ENCODE data around the gene TBC1D20.

DNA sequence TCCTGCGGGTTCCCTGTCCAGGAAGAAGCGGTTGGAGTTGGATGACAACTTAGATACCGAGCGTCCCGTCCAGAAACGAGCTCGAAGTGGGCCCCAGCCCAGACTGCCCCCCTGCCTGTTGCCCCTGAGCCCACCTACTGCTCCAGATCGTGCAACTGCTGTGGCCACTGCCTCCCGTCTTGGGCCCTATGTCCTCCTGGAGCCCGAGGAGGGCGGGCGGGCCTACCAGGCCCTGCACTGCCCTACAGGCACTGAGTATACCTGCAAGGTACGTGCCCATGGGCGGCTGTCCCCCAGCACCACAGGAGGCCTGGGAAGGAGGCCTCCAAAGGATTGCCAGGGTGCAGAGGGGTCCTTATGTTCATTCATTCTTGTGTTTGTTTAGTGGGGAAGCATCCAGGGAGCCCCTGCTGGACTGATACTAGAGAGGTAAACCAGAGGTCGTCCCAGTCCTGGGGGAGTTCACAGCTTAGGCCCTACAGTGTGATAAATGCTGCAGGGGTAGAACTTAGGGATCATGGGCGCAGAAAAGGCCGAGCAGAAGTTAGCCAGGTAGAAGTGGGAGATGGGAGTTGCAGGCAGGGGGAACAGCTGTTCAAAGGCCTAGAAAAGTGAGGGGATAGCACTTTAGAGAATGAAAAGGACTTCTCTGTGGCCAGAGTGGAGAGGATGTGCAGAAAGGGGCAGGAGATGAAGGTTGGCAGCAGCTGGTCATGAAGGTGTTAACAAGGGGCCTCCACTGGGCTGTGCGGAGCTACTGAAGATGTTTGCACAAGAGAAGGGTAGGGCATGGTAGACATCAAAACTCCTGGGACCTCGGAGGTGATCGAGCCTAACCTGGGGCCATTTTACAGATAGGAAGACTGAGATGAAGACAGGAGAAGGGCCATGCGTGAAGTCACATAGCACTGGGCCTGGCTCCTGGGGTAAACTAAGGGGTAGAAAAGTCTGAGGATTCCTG, 74.0 kb downstream of the TBC1D20 start:
- TF ChIP-seq, protein P1, sequence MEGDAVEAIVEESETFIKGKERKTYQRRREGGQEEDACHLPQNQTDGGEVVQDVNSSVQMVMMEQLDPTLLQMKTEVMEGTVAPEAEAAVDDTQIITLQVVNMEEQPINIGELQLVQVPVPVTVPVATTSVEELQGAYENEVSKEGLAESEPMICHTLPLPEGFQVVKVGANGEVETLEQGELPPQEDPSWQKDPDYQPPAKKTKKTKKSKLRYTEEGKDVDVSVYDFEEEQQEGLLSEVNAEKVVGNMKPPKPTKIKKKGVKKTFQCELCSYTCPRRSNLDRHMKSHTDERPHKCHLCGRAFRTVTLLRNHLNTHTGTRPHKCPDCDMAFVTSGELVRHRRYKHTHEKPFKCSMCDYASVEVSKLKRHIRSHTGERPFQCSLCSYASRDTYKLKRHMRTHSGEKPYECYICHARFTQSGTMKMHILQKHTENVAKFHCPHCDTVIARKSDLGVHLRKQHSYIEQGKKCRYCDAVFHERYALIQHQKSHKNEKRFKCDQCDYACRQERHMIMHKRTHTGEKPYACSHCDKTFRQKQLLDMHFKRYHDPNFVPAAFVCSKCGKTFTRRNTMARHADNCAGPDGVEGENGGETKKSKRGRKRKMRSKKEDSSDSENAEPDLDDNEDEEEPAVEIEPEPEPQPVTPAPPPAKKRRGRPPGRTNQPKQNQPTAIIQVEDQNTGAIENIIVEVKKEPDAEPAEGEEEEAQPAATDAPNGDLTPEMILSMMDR (conservative IDR thresholded peaks at IDR 0.05; ENCODE audit: low read depth, low read length) = no peak
- no peak for TF ChIP-seq SMC3 (IDR thresholded peaks at IDR 0.05; ENCODE audit: low read depth, low read length)
- TF ChIP-seq MAZ (IDR thresholded peaks at IDR 0.05; ENCODE audit: borderline replicate concordance, low read depth, low read length) = no peak
- no peak for TF ChIP-seq CEBPB (IDR thresholded peaks at IDR 0.05; ENCODE audit: low read depth, low read length)
- TF ChIP-seq FOS (IDR thresholded peaks at IDR 0.05; ENCODE audit: low read depth, low read length) = no peak
- no peak for TF ChIP-seq CHD1 (IDR thresholded peaks at IDR 0.05; ENCODE audit: low read depth, low read length)
- TF ChIP-seq, protein P2, sequence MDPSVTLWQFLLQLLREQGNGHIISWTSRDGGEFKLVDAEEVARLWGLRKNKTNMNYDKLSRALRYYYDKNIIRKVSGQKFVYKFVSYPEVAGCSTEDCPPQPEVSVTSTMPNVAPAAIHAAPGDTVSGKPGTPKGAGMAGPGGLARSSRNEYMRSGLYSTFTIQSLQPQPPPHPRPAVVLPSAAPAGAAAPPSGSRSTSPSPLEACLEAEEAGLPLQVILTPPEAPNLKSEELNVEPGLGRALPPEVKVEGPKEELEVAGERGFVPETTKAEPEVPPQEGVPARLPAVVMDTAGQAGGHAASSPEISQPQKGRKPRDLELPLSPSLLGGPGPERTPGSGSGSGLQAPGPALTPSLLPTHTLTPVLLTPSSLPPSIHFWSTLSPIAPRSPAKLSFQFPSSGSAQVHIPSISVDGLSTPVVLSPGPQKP (IDR thresholded peaks at IDR 0.05; ENCODE audit: borderline replicate concordance, low read depth, low read length) = no peak
- no peak for TF ChIP-seq RFX5 (IDR thresholded peaks at IDR 0.05; ENCODE audit: low read depth, low read length)
- TF ChIP-seq POLR2A (IDR thresholded peaks at IDR 0.05; ENCODE audit: low read depth, low read length) = no peak

Measured in IMR-90 (cell line).